ENCODE results near the gene SEMA5A. TPM values are rescaled to one million over a fixed set of nuclear protein-coding genes. Genes with fewer than 3 reads are reported as not detected.
A peak's percentile ranks its signal among the peaks of the same experiment; 100 is the strongest.

The SEMA5A gene
- polyA plus RNA-seq, 6 donors from 2014 or later = not detected

DNA sequence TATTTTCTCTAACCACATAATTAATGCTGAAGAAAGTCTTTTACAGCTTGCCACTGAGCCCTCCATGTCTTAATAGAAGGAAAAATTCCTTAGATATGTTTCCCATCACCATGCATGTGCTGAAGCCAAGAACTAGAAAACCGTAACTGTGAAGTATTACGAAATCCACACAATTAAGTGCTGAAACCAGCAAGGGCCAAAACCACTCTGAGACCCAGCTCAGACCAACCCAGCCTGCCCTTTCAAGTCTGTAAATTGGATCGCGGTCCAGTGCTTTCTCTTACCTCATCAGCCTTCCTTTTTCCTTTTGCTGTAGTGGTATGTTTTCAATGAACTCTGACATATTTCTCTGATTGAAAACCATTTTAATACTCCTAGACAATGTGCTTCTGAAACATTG is 26.3 kb downstream of the SEMA5A start:
- Mint-ChIP-seq H3K27me3 (peaks cover 0 to 9% (median 0%) of the 10 kb centered on the region in 3 donors), H3K9me3 (peaks cover 0 to 6% (median 2%) of the 10 kb centered on the region in 7 donors), H3K4me1 (no peaks in the 10 kb centered on the region), H3K36me3 (no peaks in the 10 kb centered on the region), H3K4me3 (no peak overlapping the region), H3K27ac (no peak overlapping the region)
- ATAC-seq (ENCODE audit: low read depth in 2 of 2) = no peak
- DNase-seq = no peak

DNA sequence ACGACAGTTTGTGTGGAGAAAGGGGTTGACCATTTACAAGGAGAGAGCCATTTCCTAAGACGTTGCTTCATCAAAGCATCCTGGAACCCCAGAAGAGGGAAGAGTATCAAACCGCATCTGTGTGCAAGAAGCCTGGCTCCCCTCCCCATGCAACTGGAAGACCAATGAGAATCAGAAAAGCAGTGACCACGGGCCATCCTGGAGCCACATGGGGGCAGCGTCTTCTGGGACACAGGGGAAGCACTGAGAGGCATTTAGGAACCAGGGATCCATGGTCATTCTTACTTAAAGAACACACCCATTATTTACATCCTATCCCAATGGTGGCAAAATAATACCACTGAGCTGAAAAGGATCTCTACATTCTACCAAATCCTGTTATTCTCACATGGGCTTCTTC is 29.3 kb downstream of the SEMA5A start:
- Mint-ChIP-seq H3K4me3 (no peak overlapping the region), H3K9me3 (peaks cover 0 to 2% (median 0%) of the 10 kb centered on the region in 7 donors), H3K27ac (no peak overlapping the region), H3K4me1 (no peaks in the 10 kb centered on the region), H3K36me3 (no peaks in the 10 kb centered on the region), H3K27me3 (peaks cover 0 to 9% (median 7%) of the 10 kb centered on the region in 3 donors)
- ATAC-seq (ENCODE audit: low read depth in 2 of 2) = no peak
- no peak for DNase-seq

DNA sequence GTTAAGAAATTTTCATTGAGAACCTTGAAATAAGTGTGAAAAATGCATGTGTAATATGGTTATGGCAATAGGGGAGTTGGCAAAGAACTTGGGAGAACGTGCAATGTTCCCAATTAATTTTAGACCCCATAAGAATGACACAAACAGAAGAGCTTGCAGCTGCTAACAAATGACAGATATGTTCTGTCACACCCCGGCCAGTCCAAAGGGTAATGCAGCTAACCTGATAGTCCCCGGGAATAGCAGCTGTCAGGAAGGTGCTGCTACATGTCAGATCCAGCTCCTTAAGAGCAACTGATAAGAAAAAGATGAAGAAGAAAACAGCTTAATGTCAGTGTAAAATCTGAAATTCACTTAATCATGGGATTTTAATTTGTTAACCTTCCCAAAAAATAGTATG is 30.4 kb downstream of the SEMA5A start:
- Mint-ChIP-seq H3K4me1 (no peaks in the 10 kb centered on the region), H3K9me3 (peaks cover 0 to 2% (median 0%) of the 10 kb centered on the region in 7 donors), H3K36me3 (no peaks in the 10 kb centered on the region), H3K4me3 (no peak overlapping the region), H3K27me3 (peaks cover 0 to 9% (median 7%) of the 10 kb centered on the region in 3 donors), H3K27ac (no peak overlapping the region)
- ATAC-seq (ENCODE audit: low read depth in 2 of 2) (no peak), DNase-seq (no peak)

DNA sequence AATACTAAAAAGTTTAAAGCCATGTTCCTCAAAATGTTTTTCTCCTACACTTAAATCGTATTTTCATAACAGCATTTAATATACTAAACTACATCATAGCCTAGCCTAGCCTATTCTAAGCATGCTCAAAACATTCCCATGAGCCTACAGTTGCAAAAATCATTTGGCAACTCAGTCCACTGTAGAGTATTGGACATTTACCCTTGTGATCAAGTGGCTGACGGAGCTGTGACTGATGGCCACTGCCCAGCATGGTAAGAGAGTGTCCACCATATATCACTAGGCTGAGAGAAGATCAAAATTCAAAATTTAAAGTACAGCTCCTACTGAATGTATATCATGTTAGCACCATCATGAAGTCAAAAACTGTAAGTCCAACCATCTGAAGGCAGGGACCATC is 30.9 kb downstream of the SEMA5A start:
- no peak overlapping the region for H3K4me3 Mint-ChIP-seq
- no peak for DNase-seq
- peaks cover 0 to 9% (median 7%) of the 10 kb centered on the region in 3 donors for H3K27me3 Mint-ChIP-seq

DNA sequence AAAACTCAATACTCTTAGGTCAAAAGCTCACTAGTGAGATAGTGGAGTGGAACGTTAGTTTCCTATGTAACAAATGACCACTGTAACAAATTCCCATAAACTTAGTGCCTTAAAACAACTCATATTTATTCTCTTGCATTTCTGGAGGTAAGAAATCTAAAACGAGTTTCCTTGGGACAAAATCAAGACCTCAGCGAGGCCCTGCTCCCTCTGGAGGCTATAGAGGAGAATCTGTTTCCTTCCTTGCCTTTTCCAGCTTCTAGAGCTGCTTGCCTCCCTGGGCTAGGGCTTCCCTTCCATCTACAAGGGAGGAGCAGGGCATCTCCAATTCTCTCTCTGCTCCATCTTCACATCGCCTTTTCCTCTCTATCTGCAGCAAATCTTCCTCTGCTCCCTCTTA is 32.0 kb downstream of the SEMA5A start:
- Mint-ChIP-seq H3K4me1 (no peaks in the 10 kb centered on the region), H3K9me3 (peaks cover 0 to 2% (median under 1%) of the 10 kb centered on the region in 7 donors), H3K36me3 (no peaks in the 10 kb centered on the region), H3K27me3 (peaks cover 0 to 9% (median 7%) of the 10 kb centered on the region in 3 donors), H3K27ac (no peak overlapping the region), H3K4me3 (no peak overlapping the region)
- no peak for ATAC-seq (ENCODE audit: low read depth in 2 of 2)
- DNase-seq = no peak

More for the DNA sequence above, 30.9 kb downstream of the SEMA5A start:
- H3K27ac Mint-ChIP-seq = no peak overlapping the region
- peaks cover 0 to 2% (median 0%) of the 10 kb centered on the region in 7 donors for H3K9me3 Mint-ChIP-seq
- ATAC-seq (ENCODE audit: low read depth in 2 of 2) = no peak
- no peaks in the 10 kb centered on the region for H3K4me1 Mint-ChIP-seq
- H3K36me3 Mint-ChIP-seq = no peaks in the 10 kb centered on the region

DNA sequence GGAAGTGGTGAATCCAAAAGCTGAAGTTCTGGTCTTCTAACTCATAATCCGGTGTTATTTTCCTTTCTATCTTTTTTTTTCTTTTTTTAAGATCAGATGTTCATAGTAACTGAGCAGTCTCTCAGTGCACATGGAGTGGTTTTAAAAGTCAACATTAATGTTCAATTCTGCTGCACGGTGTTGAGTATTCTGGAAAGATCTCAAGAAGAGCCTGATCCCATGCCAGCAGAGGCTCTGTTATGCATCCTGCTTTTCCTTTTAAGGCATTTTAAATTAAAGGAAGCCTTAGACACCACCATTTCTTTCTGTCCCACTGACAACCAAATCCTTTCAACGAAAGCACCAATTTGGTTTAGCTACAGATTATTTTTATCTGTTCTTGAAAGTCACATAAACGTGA is 33.4 kb downstream of the SEMA5A start:
- Mint-ChIP-seq H3K27ac (no peak overlapping the region), H3K36me3 (no peaks in the 10 kb centered on the region), H3K4me3 (no peak overlapping the region), H3K27me3 (peaks cover 0 to 7% (median 5%) of the 10 kb centered on the region in 3 donors), H3K4me1 (no peaks in the 10 kb centered on the region), H3K9me3 (peaks cover 0 to 8% (median 0%) of the 10 kb centered on the region in 7 donors)
- ATAC-seq (ENCODE audit: low read depth in 2 of 2) = no peak
- no peak for DNase-seq

DNA sequence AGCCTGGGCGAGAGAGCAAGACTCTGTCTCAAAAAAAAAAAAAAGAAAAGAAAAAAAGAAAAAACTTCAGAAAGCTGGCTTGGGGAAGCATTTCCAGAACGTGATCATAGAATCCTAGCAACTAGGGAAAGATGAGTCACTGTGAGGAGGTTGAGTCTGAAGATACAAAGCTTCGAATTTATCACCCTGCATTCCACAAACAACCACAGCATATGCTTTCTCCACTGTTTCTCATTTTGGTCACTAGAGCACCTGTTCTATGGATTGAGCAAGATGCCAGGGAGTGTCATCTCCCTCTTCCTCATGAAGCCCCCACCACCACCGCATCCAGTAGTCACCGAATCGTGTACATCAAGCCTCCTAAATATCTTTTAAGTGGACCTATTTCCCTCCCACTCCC is 37.9 kb downstream of the SEMA5A start:
- Mint-ChIP-seq H3K9me3 (peaks cover 0 to 8% (median 0%) of the 10 kb centered on the region in 7 donors), H3K27me3 (no peaks in the 10 kb centered on the region), H3K36me3 (no peaks in the 10 kb centered on the region), H3K4me3 (no peak overlapping the region), H3K27ac (no peak overlapping the region), H3K4me1 (no peaks in the 10 kb centered on the region)
- no peak for DNase-seq
- ATAC-seq (ENCODE audit: low read depth in 2 of 2) = no peak

DNA sequence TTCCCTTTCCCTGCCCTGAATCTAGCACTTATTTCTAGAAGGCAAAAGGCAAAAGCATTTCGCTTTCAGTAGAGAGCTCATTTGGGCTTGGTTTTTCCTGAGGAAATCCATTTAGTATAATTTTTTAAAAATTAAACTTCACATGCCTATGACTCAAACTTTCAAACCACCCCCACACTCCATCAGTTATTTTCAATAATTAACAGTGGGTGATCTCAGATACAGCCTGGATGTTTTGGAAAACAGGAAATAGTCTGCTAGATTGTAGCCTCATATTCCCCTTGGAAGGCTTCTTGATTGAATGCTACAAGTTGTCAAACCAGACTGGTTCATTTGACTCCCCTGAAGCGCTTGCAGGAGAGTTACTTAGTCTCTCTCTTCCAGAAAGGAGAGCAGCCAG is 40.6 kb downstream of the SEMA5A start:
- no peak overlapping the region for H3K4me3 Mint-ChIP-seq
- H3K9me3 Mint-ChIP-seq = peaks cover 0 to 13% (median 0%) of the 10 kb centered on the region in 7 donors
- no peak for ATAC-seq (ENCODE audit: low read depth in 2 of 2)
- H3K27ac Mint-ChIP-seq = no peak overlapping the region
- no peak for DNase-seq
- H3K27me3 Mint-ChIP-seq = no peaks in the 10 kb centered on the region
- H3K4me1 Mint-ChIP-seq = no peaks in the 10 kb centered on the region
- H3K36me3 Mint-ChIP-seq = no peaks in the 10 kb centered on the region

DNA sequence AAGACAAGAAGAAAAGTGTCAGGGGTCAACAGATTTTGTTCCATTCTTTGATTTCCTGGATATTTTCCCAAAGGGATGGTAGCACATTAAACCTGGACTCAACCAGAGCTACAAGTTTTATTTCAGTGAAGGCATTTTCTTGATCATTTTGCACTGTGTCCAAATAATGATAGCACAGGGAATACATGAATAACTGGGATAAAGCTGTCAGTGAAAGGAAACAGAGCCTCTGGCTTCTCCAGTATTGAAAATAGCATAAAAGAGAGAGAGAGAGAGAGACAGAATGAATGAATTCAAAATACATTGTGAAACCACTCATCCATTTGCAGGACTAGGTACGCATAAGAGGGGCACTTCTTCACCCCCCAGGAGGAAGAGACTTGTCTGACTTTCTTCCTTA is 43.0 kb downstream of the SEMA5A start:
- Mint-ChIP-seq H3K4me1 (no peaks in the 10 kb centered on the region), H3K9me3 (peaks cover 0 to 5% (median 0%) of the 10 kb centered on the region in 7 donors), H3K36me3 (no peaks in the 10 kb centered on the region), H3K27ac (no peak overlapping the region), H3K4me3 (no peak overlapping the region), H3K27me3 (no peaks in the 10 kb centered on the region)
- ATAC-seq (ENCODE audit: low read depth in 2 of 2) (no peak), DNase-seq (no peak)

DNA sequence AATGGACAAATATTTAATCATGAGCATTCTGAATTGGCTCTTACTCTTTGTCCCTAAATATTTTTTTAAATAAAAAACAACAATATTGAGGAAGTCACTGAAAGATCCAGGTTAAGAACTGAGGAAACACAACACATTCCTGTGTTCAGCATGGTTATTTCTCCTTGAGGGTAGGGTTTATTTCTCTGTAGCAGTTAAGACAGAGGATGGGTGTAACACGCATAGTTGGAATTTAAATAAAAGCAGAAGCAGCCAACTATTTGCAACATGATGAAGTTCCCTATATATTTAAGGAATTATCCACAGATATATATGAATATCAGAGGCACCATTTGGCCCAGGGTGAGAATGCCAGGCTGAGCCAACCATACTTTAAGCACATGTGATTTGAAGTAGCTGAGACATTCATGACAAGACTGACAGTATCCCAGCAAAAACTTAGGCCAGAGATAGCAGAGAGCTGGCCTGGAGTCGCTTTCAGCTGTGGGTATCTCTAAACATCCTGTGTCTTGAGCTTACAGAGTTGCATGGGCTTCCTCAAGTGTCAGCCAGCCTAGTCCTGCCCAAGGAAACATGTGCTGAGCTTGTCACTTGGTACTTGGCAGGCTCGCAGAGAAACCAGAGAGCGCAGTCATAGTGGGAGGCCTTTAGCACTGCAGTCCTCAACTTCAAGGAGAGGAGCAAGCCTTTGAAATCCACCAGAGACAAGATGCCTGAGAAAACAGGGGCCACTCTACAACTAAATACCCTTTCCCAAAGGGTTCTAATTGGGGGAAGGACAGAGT is 43.6 kb downstream of the SEMA5A start:
- H3K36me3 Mint-ChIP-seq = no peaks in the 10 kb centered on the region
- DNase-seq (no peak), ATAC-seq (ENCODE audit: low read depth in 2 of 2) (no peak)
- H3K4me3 Mint-ChIP-seq = no peak overlapping the region
- no peak overlapping the region for H3K27ac Mint-ChIP-seq
- no peaks in the 10 kb centered on the region for H3K27me3 Mint-ChIP-seq
- peaks cover 0 to 5% (median 0%) of the 10 kb centered on the region in 7 donors for H3K9me3 Mint-ChIP-seq
- no peaks in the 10 kb centered on the region for H3K4me1 Mint-ChIP-seq

DNA sequence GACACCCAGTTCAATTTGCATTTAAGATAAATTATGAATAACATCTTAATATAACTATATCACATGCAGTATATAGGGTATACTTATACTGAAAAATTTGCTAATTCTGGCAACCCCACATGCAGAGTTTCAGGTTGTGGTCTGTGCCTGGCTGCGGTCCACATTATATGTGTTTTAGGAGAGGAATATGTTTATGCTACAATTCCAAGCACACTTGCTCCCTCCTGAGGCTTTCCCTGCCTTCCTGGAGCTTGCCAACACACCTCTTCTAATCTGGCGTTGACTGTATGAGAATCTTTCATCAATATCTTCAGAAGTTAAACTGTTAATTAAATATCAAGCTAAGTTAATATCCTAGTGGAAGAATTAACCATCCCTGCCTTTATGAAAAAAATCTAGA is 45.2 kb downstream of the SEMA5A start:
- H3K27ac Mint-ChIP-seq = no peak overlapping the region
- H3K9me3 Mint-ChIP-seq = peaks cover 0 to 5% (median 0%) of the 10 kb centered on the region in 7 donors
- ATAC-seq (ENCODE audit: low read depth in 2 of 2) (no peak), DNase-seq (no peak)
- H3K4me1 Mint-ChIP-seq = no peaks in the 10 kb centered on the region
- no peak overlapping the region for H3K4me3 Mint-ChIP-seq
- no peaks in the 10 kb centered on the region for H3K27me3 Mint-ChIP-seq
- H3K36me3 Mint-ChIP-seq = no peaks in the 10 kb centered on the region

DNA sequence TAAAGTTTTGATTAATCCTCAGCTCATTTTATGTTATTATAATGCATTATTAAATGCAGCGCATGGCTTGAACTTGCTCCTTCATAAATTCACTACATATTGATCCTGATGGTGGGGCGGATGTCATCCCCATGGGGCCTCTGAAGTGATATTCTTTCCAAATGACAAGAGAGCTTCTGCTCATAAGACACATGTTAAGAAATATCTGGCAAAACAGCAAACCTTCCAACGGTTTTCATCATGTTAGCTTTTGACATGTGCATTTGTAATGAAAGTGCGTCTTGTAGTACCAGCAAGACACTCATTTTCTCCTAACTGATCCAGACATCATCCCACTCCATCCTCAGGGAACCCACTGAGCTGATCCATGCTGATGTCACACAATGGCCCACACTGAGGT is 45.7 kb downstream of the SEMA5A start:
- Mint-ChIP-seq H3K27me3 (no peaks in the 10 kb centered on the region), H3K9me3 (peaks cover 0 to 5% (median 0%) of the 10 kb centered on the region in 7 donors), H3K4me1 (no peaks in the 10 kb centered on the region), H3K27ac (no peak overlapping the region), H3K4me3 (no peak overlapping the region), H3K36me3 (no peaks in the 10 kb centered on the region)
- no peak for ATAC-seq (ENCODE audit: low read depth in 2 of 2)
- DNase-seq = no peak

DNA sequence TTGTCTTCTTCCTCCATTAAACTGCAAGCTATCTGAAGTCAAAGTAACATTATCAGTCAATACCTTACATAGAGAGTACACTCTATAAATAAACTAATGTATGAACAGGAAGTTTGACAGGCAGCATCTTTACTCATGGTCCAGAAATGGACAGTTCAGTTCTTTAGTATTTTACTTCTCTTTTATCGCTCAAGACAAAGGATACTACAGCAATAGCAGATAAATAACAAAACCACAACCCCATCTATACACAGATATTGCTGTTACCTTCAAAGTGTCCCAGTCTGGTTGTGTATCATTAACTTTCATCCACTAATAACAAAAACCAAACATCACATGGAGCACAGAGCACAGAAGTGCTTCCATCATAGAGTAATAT is 46.4 kb downstream of the SEMA5A start:
- H3K27me3 Mint-ChIP-seq = no peaks in the 10 kb centered on the region
- DNase-seq (no peak), ATAC-seq (ENCODE audit: low read depth in 2 of 2) (no peak)
- H3K4me1 Mint-ChIP-seq = no peaks in the 10 kb centered on the region
- H3K4me3 Mint-ChIP-seq = no peak overlapping the region
- H3K36me3 Mint-ChIP-seq = no peaks in the 10 kb centered on the region
- H3K27ac Mint-ChIP-seq = peak overlapping the region in 1 of 6 donors; percentile 49
- H3K9me3 Mint-ChIP-seq = peaks cover 0 to 5% (median 0%) of the 10 kb centered on the region in 7 donors
